H9 (cell line): ENCODE data around the gene KCNAB1. TPM values are rescaled to one million over a fixed set of nuclear protein-coding genes. Genes with fewer than 3 reads are reported as not detected.
A peak's percentile ranks its signal among the peaks of the same experiment; 100 is the strongest.
"Not testable (repeated sequence)": the region's sequence is repeated elsewhere in the genome, so short reads cannot be mapped to it uniquely, and the experiment has no call there.

Experiments used
- DNase-seq: peaks from one replicate; pipeline ENCODE4 v3.0.0-alpha.2; 2017
- H2AFZ ChIP-seq: one replicate; pipeline ENCODE4 v1.6.1; 2013; ENCODE audit warnings: mild to moderate bottlenecking, low read length, control low read depth, moderate library complexity
- H2AK5ac ChIP-seq: 2 replicates; pipeline ENCODE4 v1.6.1; 2013; ENCODE audit warnings: low read length, control low read depth, mixed read lengths; ENCODE audit not compliant: insufficient read length
- H2BK120ac ChIP-seq: one replicate; pipeline ENCODE4 v1.6.1; 2013; ENCODE audit warnings: low read depth, mild to moderate bottlenecking, low read length, control low read depth, inconsistent platforms; ENCODE audit not compliant: poor library complexity, severe bottlenecking
- H2BK12ac ChIP-seq: 2 replicates; pipeline ENCODE4 v1.6.1; 2013; ENCODE audit warnings: low read length, control low read depth, mixed read lengths, low read depth; ENCODE audit not compliant: insufficient read length
- H2BK15ac ChIP-seq: 2 replicates; pipeline ENCODE4 v1.6.1; 2013; ENCODE audit warnings: low read depth, low read length, control low read depth
- H2BK20ac ChIP-seq: one replicate; pipeline ENCODE4 v1.6.1; 2013; ENCODE audit warnings: low read depth, mild to moderate bottlenecking, low read length, control low read depth, inconsistent platforms; ENCODE audit not compliant: poor library complexity, severe bottlenecking
- H2BK5ac ChIP-seq: 2 replicates; pipeline ENCODE4 v1.6.1; 2013; ENCODE audit warnings: low read length, control low read depth, mixed read lengths; ENCODE audit not compliant: insufficient read length
- H3K14ac ChIP-seq: 2 replicates; pipeline ENCODE4 v1.6.1; 2013; ENCODE audit warnings: low read length, control low read depth; ENCODE audit not compliant: insufficient read depth
- H3K18ac ChIP-seq: 2 replicates; pipeline ENCODE4 v1.6.1; 2013; ENCODE audit warnings: low read depth, mild to moderate bottlenecking, mixed read lengths, low read length, control low read depth; ENCODE audit not compliant: insufficient read length
- H3K23ac ChIP-seq: 2 replicates; pipeline ENCODE4 v1.6.1; 2013; ENCODE audit warnings: low read length, control low read depth, mixed read lengths, low read depth; ENCODE audit not compliant: insufficient read length
- H3K23me2 ChIP-seq: 2 replicates; pipeline ENCODE4 v1.6.1; 2013; ENCODE audit warnings: low read depth, mild to moderate bottlenecking, mixed read lengths, low read length, control low read depth; ENCODE audit not compliant: insufficient read length, poor library complexity, severe bottlenecking
- H3K27ac ChIP-seq: 2 replicates; pipeline ENCODE4 v1.5.1; 2013; ENCODE audit warnings: low read length, control low read depth, mixed read lengths, low read depth; ENCODE audit not compliant: insufficient read length
- H3K27me3 ChIP-seq: 2 replicates; pipeline ENCODE4 v1.6.1; 2013; ENCODE audit warnings: low read length, control low read depth, inconsistent platforms; ENCODE audit not compliant: insufficient read depth
- H3K4ac ChIP-seq: 2 replicates; pipeline ENCODE4 v1.6.1; 2013; ENCODE audit warnings: low read depth, mild to moderate bottlenecking, control low read depth, inconsistent platforms, low read length, moderate library complexity
- H3K4me1 ChIP-seq: 2 replicates; pipeline ENCODE4 v1.6.1; 2013; ENCODE audit warnings: low read length, control low read depth, inconsistent platforms; ENCODE audit not compliant: insufficient read depth
- H3K4me2 ChIP-seq: 2 replicates; pipeline ENCODE4 v1.6.1; 2013; ENCODE audit warnings: low read length, control low read depth, mixed read lengths; ENCODE audit not compliant: insufficient read length, insufficient read depth
- H3K56ac ChIP-seq: 2 replicates; pipeline ENCODE4 v1.6.1; 2013; ENCODE audit warnings: low read depth, mild to moderate bottlenecking, mixed read lengths, low read length, control low read depth; ENCODE audit not compliant: insufficient read length
- H3K79me1 ChIP-seq: 2 replicates; pipeline ENCODE4 v1.6.1; 2013; ENCODE audit warnings: low read depth, mild to moderate bottlenecking, moderate library complexity, low read length, control low read depth, inconsistent platforms; ENCODE audit not compliant: insufficient read depth, poor library complexity, severe bottlenecking
- H3K79me2 ChIP-seq: 2 replicates; pipeline ENCODE4 v1.6.1; 2013; ENCODE audit warnings: low read length, control low read depth, inconsistent platforms; ENCODE audit not compliant: insufficient read depth
- H3K9ac ChIP-seq: 2 replicates; pipeline ENCODE4 v1.6.1; 2013; ENCODE audit warnings: low read length, control low read depth, mixed read lengths; ENCODE audit not compliant: insufficient read length; ENCODE audit errors: extremely low read depth
- H3K9me3 ChIP-seq: one replicate; pipeline ENCODE4 v1.6.1; 2013; ENCODE audit warnings: low read depth, low read length, inconsistent platforms; ENCODE audit not compliant: control insufficient read depth
- H3T11ph ChIP-seq: one replicate; pipeline ENCODE4 v1.6.1; 2013; ENCODE audit warnings: mild to moderate bottlenecking, low read length, control low read depth, inconsistent platforms
- H4K20me1 ChIP-seq: one replicate; pipeline ENCODE4 v1.6.1; 2013; ENCODE audit not compliant: control insufficient read depth, insufficient read length, insufficient read depth
- H4K5ac ChIP-seq: 2 replicates; pipeline ENCODE4 v1.6.1; 2013; ENCODE audit warnings: low read depth, mild to moderate bottlenecking, mixed read lengths, low read length, control low read depth; ENCODE audit not compliant: insufficient read length
- H4K8ac ChIP-seq: replicated peaks from 2 replicates; pipeline ENCODE4 v1.6.1; 2013; ENCODE audit warnings: low read length, control low read depth, mixed read lengths, low read depth; ENCODE audit not compliant: insufficient read length
- H4K91ac ChIP-seq: 2 replicates; pipeline ENCODE4 v1.6.1; 2013; ENCODE audit warnings: low read depth, mild to moderate bottlenecking, moderate library complexity, mixed read lengths, low read length, control low read depth; ENCODE audit not compliant: insufficient read length
- H3K27ac Mint-ChIP-seq, 3 experiments: 2 replicates in 2 of 3; 3 replicates in 1 of 3; pipeline ENCODE4 v1.8.0; 2020 to 2021; ENCODE audit warnings: mixed read lengths in 3 of 3, mild to moderate bottlenecking in 1 of 3, moderate library complexity in 1 of 3
- H3K27me3 Mint-ChIP-seq: 2 replicates; pipeline ENCODE4 v1.8.0; 2021; ENCODE audit warnings: low read depth, mild to moderate bottlenecking, moderate library complexity, mixed read lengths
- H3K36me3 Mint-ChIP-seq, 3 experiments: 2 replicates in 2 of 3; 3 replicates in 1 of 3; pipeline ENCODE4 v1.8.0; 2020 to 2021; ENCODE audit warnings: low read depth in 3 of 3, mixed read lengths in 3 of 3; ENCODE audit not compliant: insufficient read depth in 1 of 3
- H3K4me1 Mint-ChIP-seq, 2 experiments: 2 replicates each; pipeline ENCODE4 v1.8.0; 2020; ENCODE audit warnings: mixed read lengths in 2 of 2
- H3K4me3 Mint-ChIP-seq, 2 experiments: 2 replicates in 1 of 2; 3 replicates in 1 of 2; pipeline ENCODE4 v1.8.0; 2020 to 2021; ENCODE audit warnings: mild to moderate bottlenecking in 2 of 2, mixed read lengths in 2 of 2, moderate library complexity in 1 of 2
- H3K9me3 Mint-ChIP-seq, 2 experiments: 2 replicates in 1 of 2; 3 replicates in 1 of 2; pipeline ENCODE4 v1.8.0; 2020; ENCODE audit warnings: mild to moderate bottlenecking in 2 of 2, mixed read lengths in 2 of 2, moderate library complexity in 1 of 2
- CTCF ChIP-seq: fragments of 200-600 bp; sonication (generic); conservative IDR thresholded peaks from 3 replicates; pipeline ENCODE4 v1.8.0; 2021; ENCODE audit warnings: antibody characterized with exemption, mild to moderate bottlenecking
- WGBS: extraction: QIAGEN DNeasy Blood & Tissue Kit; methylation state at CpG from one replicate; pipeline ENCODE4 v1.1.7; 2013; ENCODE audit warnings: missing lambda C conversion rate, low lambda C conversion rate, mixed read lengths; ENCODE audit not compliant: insufficient read length; ENCODE audit errors: extremely low coverage; 5-methylcytosine and 5-hydroxymethylcytosine counted together
- total RNA-seq: library from RNA; stranded (reverse); gene quantifications from 2 replicates; pipeline ENCODE4 v1.2.1, GENCODE V29; 2021

The KCNAB1 gene
- total RNA-seq, 1 experiment from 2014 or later = 3.7 TPM

- peak; percentile 63 for TF ChIP-seq CTCF
- no peak overlapping the region for H2AFZ ChIP-seq
- no peak overlapping the region for H3K23ac ChIP-seq
- no peaks in the 10 kb centered on the region for H3K9me3 ChIP-seq
- no peaks in the 10 kb centered on the region for H3K4me1 Mint-ChIP-seq
- H4K8ac ChIP-seq = no peak overlapping the region
- no peak overlapping the region for H3K9ac ChIP-seq
- no peak overlapping the region for H2BK12ac ChIP-seq
- H3K4me3 Mint-ChIP-seq = no peak overlapping the region
- H3K14ac ChIP-seq = no peak overlapping the region
- no peaks in the 10 kb centered on the region for H3K27me3 ChIP-seq
- no peak overlapping the region for H4K5ac ChIP-seq
- no peak overlapping the region for H3K4me2 ChIP-seq
- H3K79me1 ChIP-seq = no peaks in the 10 kb centered on the region
- H4K91ac ChIP-seq = no peak overlapping the region
- H3K9me3 Mint-ChIP-seq = no peaks in the 10 kb centered on the region
- H3K18ac ChIP-seq = no peak overlapping the region
- no peak overlapping the region for H2BK15ac ChIP-seq
- WGBS = no CpG with 5 or more reads among the region's 2 CpGs
- no peak for DNase-seq
- H3K27me3 Mint-ChIP-seq = no peaks in the 10 kb centered on the region
- no peak overlapping the region for H2BK5ac ChIP-seq
- no peaks in the 10 kb centered on the region for H4K20me1 ChIP-seq
- no peak overlapping the region for H3K56ac ChIP-seq
- H3K79me2 ChIP-seq = no peaks in the 10 kb centered on the region
- no peaks in the 10 kb centered on the region for H3K4me1 ChIP-seq
- no peak overlapping the region for H2BK120ac ChIP-seq
- H3K23me2 ChIP-seq = no peaks in the 10 kb centered on the region
- H3T11ph ChIP-seq = no peak overlapping the region
- no peak overlapping the region for H3K4ac ChIP-seq
- H2AK5ac ChIP-seq = no peak overlapping the region
- no peak overlapping the region for H3K27ac Mint-ChIP-seq
- no peak overlapping the region for H3K27ac ChIP-seq
- H3K36me3 Mint-ChIP-seq = no peaks in the 10 kb centered on the region
- H2BK20ac ChIP-seq = no peak overlapping the region
Observed at GRCh38 chr3:156135921-156136638, 15.7 kb downstream of the KCNAB1 start.

GRCh38 chr3:156137397-156137796, 17.0 kb downstream of the KCNAB1 start:
- H4K5ac ChIP-seq, H3K27ac Mint-ChIP-seq: not testable (repeated sequence)

More at GRCh38 chr3:156137397-156137796, 17.0 kb downstream of the KCNAB1 start:
- not testable (repeated sequence) for H2BK120ac ChIP-seq, H3K9ac ChIP-seq, H3T11ph ChIP-seq, H3K4ac ChIP-seq, H3K79me2 ChIP-seq, H3K4me1 ChIP-seq, H2BK12ac ChIP-seq, H3K9me3 Mint-ChIP-seq, H2AK5ac ChIP-seq, H3K27me3 Mint-ChIP-seq, H3K56ac ChIP-seq, H2BK15ac ChIP-seq, DNase-seq, H3K4me2 ChIP-seq, H3K23me2 ChIP-seq, H2BK5ac ChIP-seq, H3K18ac ChIP-seq, H3K79me1 ChIP-seq, H3K14ac ChIP-seq, H4K20me1 ChIP-seq, H4K8ac ChIP-seq, H2BK20ac ChIP-seq, H3K27ac ChIP-seq, H3K23ac ChIP-seq, H2AFZ ChIP-seq, H3K4me1 Mint-ChIP-seq, H3K9me3 ChIP-seq, H3K27me3 ChIP-seq, H3K4me3 Mint-ChIP-seq, H3K36me3 Mint-ChIP-seq, H4K91ac ChIP-seq
- WGBS = no CpG with 5 or more reads among the region's 8 CpGs
